HG02870 (cell line): ENCODE data around the gene PHOX2B.

Experiments used
- ATAC-seq: cut with Tn5 transposase; IDR thresholded peaks from one replicate; pipeline ENCODE4 v1.9.1; 2021; ENCODE audit warnings: mild to moderate bottlenecking, moderate library complexity; ENCODE audit not compliant: unreplicated experiment

Gene PHOX2B

DNA sequence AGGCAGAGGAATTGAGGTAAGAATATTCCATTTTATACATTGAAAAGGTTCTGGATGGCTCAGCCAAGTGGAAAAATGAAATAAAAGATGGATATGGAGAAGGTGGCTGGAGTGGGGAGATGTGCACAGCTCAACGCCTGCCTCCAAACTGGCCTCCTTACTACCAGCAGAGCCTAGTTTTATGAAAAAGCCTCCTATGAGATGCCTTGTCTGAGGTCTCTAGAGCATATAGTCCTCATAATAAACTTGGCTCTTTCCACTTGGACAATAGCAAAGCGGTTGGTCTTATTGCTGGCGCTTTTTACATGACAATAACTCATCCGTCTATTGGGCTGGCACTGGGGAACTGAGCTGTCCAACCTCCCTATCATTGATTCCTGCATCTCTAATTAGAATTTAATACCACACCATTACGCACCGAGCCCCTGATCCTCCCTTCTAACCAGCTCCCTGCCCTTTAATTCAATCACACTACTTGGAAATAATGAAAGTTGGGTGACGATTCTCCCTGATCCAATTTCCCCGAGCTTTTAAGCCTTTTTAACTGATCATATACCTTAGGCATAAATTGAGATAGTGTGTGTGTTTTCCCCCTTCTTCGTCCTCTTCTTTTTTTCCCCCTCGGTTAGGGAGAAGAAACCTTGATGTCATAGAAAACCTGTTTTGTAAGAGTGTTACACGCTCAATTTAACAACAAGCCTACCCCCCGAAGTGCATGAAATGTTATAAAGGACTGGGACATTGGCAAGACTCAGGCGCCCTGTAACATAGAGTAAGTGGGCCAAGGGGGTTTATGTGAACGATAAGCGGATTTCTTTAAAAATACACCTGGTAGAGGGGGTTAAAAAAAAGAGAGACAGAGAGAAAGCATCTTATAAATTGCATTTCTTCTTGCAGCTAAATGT lies at the start of gene PHOX2B:
PHOX2B (minus strand) TSS at position 155 of the 905 bp plus-strand sequence; CDS start at position 40, 115 bp downstream.
- no peak for ATAC-seq

DNA sequence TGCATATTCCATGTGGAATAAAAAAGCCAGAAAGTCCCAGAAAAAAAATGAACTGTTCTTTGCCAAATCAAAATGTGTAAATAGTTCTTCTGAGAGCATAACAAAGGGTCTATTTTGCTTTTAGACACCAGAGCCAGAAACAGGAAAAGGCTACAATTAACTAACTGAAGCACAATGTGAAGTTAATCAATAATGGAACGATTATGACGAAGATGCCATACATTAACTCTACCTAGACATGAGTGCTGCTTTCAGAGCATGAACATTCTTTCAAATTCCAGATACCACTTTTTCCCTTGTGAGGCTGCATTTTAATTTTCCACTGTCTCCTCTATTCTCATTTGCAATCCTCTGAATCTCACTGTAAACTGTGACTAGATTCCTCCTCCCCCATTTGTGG lies 48.7 kb upstream of the PHOX2B start:
- no peak for ATAC-seq

DNA sequence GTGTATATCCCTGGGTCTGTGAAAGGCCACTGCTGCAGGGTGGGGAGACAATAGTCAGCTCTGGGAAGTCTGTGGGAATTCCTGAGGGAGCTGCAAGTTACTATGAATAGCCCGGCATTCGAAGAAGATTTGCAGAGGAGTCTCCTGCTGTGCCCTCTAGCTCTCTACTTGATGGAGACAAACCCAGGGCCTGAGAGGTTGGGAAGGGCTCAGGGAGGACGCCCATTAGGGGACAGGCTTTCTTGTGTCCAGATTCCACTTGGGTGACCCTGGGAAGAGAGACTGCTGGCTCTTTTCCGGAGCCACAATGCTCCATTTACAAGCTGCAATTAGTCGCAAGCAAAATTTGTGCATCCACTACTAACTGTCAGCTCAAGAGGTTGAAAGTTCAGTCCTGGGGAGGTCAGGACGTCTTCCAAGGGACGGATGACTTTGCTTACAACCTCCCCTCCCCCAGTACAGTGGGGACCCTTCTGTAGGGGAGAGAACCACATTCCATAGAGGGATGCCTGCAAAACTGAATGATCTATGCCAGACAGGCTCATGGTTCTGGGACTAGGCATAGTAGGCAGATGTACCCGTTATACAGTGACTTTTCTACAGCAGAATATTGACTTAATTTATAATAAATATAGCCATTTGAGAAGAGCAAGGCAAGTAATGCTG lies 48.2 kb upstream of the PHOX2B start:
- ATAC-seq = no peak

DNA sequence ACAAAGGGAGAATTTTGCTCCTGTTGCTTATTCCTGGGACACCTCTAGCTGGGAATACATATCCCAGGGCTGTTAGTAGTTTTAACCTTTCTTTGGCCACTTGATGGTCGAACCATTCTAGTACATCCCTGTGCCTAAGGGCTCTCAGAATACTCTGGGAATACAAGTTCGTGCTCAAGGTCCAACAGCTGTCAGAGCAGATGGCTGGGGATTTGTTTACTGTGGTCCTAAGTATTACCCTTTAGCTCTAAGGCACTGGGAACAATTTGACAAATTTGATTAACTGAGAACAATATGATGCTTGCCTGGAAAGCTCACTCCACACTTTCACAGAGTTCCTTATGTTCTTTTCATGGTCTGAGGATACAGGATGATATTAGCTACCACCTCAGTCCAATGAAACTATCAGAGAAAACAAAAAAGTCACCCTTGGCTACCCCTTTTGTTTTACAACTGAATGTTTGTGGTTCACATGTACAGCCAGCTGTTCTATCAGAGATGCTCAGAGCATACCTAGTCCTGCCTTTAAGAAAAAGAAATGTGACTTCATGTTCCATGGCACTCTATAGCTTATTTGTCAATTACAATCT lies 47.4 kb upstream of the PHOX2B start:
- no peak for ATAC-seq

DNA sequence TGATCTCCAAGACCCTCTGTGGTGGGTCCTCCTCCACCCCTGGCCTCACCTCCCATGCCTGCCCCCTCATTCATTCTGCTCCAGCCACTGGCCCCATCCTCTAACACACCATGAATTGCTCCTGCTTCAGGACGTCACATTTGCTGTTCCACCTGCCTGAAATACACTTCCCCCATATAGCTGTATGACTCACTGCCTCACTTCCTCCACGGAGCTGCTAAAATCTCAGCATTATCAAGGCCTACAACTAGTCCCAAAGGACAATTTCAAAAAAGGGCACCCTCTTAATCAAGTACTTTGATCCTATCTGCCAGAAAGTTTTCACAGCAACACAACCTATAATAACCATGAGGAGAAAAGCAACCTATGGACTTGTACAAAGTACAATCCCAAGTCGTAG lies 43.6 kb upstream of the PHOX2B start:
- ATAC-seq = no peak

DNA sequence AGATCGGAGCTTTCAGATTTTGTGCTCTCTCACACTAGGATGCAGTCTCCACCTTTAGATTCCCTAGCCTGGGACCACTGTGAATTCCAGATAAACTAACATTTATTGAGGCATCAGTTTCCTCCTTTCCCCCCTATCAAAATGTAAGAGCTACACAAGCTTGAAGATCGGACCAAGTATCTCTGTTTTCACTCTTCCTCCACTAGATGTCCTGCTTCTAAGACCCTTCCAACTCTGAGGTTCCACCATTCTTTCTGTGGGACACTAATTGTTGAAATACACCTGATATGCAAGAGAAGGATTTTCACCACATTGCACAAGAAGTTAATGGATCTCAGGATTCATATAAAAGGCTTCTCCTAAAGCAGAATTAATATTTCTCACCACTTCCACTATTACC lies 43.0 kb upstream of the PHOX2B start:
- no peak for ATAC-seq

DNA sequence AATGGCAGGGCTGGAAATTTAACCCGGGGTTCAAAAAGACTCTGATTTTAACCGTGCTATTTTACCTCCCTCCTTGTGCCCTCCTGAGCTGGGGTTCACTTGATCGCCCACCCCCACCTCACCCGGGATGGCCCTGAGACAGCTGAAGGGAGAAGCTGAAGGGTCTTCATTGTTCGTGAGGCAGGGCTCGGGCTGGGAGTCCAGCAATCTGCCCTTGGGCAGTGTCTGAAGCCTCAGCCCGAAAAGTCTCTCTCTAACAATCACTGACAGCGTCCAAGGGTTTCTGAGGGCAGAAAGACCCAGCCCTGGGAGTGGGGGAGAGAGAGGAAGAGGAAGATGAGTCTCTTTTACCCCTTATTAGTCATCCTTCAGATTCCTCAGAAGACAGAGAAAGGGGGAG lies 39.4 kb upstream of the PHOX2B start:
- no peak for ATAC-seq

DNA sequence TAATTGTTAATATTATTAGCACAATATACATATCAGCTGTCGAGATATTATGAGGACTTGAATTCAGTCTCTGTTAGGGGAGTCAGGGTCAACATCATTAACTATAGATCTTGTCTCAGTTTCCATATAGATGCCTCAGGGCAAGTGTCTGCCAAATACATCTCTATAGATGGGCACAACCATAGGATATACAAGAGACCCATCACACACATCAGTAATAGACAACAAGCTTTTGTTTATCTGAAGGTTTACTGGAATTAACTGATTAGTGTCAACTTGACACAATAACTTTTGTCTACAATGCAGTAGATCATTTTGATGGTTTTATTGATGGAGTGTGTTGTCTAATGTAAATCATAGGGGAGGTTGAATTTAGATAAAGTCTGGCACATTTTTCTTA lies 37.1 kb upstream of the PHOX2B start:
- ATAC-seq = no peak

DNA sequence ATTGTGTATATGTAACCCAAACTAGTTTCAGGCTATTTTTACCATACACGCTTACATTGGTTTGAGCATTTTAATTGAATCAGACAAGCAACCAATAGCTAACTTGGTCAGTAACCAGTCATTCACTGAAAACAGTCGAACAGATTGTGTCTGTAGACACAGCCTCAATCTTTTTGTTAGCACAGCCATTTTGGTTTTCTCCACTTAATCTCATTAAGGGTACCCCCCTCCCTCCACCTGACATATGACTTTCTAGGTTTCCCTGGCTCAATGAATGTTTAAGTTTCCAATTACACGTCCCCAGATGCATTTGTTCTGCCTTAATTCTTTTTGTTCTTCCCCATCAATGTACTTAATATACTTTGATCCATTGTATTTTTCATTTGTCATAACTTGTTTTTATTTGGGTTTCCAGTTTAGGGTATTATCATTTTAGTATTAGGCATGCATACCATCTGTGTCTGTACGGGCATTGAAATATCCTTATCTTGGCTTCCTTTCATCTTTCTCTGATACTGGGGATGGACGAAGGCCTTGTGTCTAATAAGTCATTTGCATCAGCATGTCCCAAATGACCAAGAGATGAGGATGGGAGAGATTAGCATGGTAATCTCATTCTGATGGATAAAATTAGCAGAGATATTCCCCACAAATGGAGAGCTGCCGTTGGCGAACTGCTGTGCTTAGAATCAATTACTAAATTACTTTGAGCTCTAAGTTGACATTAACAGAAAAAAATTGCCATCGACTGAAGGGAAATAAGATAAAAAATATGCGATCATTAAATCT lies 35.9 kb upstream of the PHOX2B start:
- ATAC-seq = no peak

DNA sequence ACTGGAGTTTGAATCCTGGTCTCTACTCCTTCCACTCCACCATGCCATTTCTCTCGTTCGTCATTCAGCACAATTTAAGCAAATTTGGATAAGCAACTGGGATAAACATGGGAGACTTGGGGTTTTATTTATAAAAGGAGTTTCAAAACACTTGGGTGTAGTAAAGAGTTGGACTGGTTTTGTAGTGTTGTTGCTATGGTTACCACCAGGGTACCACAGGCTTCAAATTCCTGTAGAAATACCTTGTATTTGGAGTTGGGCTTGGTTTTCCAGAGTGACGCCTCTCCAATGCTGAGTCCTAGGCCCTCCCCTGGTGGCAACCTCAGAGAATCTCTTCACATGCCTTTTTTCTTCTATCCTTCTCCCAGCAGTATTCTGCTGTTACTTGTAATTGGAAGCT lies 27.9 kb upstream of the PHOX2B start:
- no peak for ATAC-seq

DNA sequence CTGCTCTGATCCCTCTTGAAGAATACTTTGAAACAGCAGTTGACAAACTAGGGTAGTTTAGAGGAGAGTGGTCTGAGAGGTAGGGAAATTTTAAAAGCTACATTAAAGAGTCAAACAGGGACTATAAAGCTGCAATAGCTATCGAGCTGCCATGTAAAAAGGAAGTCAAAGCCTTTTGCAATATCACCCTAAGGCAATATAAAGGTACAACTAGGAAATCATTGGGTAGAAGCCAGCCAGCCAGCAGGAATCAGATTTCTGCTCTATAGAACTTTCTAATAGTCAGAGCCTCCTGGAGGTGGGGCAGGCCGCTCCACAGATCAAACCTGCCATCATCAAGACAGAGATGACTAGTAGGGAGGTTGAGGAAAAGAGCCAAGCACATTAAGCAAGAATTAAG lies 15.2 kb upstream of the PHOX2B start:
- ATAC-seq = no peak

DNA sequence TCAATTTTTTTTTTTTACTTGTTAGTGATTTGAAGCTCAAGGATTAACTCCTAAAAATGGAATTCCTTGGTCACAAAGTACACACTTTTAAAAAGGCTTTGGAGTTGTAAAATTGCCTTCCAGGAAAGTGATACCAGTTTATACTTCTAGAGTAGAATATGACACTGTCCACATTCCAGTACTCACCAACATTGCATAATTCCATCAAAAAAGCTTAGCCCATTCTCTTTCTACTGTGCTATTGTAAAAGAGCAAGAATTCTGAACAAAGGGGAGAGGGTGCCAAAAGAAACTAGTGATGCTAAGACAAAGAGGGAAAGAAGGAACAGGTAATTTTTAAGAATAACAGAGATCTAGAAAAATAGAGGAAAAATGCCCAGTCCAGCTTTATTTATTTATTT lies 10.4 kb upstream of the PHOX2B start:
- ATAC-seq = no peak

DNA sequence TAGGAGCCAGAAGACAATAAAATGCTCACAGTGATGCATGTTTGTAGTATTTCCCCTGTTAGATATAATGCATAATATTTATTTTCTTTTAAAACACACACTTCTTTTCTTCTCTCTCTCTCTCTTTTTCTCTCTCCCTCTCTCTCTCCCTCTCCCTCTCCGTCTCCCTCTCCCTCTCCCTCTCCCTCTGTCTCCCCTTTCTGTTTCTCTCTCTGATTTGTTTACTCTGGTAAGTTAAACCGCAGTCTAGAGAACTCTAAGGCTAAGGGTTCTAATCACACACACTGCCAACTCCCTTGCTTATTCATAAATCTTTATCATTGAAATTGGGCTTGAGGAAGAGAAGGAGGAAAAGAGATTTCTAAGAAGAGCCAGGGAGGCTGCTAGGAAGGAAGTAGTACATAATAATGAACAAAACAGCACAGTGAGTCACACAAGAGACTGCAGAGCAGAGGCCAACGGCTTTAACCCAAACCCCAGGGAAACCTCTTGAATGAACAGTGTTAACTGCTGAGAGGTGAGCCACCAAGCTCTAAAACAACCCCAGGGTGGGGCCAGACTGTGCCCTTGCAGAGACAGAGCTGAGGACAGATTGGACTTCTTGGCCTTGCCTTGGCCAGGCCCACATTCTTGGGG lies 9.1 kb upstream of the PHOX2B start:
- ATAC-seq = no peak

DNA sequence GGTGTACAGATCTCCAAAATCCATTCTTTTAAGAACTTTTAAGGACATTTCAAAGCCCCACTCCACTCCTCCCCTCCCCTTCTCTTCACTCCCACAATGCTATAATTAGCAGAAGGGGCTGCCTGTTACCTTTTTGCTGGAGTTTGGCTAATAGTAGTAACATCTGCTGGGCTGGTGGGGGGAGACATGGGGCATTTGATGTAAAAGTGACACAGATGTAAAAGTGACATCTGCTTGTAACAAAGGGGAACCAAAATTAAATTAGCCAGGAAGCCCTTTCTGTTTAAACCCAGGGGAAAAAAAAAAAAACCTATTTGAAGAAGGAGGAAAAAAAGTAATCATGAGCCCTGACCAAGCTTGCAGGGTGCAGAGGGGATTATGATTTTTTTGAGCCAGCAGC lies 5.4 kb upstream of the PHOX2B start:
- no peak for ATAC-seq

DNA sequence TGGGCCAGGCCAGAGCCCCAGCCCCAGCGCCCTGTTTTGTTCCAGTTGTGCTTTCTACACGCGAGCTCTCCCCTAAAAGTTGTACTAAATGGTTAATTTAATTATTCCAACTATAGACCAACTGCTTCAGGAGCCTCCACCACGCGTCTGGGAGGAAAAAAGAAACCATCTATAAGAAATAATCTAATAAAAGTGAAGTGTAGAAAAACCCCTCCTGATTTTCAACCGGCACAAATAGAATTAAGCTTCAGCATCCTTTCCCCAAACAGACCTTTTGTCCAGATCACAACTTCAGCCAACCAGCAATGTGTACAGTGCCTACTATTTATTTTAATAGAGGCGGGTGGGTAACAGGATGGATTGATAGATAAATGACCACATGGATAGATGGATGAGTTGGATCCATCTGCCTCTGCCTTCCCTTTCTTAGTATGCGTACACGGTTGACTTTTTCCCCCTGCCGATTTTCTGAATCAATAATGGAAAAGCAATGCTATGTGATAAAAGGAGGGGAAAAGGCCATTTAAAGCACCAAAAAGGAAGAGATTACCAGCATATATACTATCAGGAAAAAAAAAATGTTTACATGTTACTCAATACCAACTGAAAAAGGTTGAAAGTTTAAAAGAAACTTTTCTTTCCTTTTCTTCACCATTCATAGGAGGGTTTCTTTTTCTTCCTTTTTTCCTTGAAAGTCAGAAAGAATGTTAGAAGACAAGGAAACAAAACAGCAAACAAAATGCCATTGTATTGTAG lies 3.7 kb upstream of the PHOX2B start:
- no peak for ATAC-seq

DNA sequence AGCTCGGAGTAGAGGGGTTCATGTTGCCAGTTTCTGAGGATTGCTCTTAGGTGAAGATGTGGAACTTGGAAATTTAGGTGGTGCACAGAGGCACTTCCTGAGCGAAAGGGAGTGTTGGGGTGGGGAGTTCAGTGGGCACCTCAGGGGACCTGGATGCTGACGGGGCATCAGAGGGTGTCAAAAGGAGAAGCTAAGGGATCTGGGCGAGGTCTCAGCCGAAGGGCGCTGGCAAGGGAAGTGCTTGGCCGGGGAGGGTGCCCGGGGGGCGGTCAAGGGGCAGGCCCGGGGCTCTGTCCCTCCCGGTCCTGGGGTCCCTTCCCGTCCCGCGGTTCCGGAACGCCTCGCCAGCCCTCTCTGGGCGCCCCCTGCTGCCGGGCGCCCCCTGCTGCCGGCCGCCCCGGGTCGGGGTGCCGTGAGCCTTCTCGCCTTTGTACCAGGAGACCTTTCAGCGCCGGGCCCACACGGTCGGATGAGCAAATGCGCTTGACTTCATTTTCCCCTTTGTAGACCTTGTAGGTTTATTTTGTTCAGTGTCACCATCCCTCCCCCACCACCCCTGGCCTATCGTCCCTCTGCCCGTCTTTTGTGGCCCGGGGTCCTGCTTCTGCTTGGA lies 3.0 kb upstream of the PHOX2B start:
- ATAC-seq = no peak

DNA sequence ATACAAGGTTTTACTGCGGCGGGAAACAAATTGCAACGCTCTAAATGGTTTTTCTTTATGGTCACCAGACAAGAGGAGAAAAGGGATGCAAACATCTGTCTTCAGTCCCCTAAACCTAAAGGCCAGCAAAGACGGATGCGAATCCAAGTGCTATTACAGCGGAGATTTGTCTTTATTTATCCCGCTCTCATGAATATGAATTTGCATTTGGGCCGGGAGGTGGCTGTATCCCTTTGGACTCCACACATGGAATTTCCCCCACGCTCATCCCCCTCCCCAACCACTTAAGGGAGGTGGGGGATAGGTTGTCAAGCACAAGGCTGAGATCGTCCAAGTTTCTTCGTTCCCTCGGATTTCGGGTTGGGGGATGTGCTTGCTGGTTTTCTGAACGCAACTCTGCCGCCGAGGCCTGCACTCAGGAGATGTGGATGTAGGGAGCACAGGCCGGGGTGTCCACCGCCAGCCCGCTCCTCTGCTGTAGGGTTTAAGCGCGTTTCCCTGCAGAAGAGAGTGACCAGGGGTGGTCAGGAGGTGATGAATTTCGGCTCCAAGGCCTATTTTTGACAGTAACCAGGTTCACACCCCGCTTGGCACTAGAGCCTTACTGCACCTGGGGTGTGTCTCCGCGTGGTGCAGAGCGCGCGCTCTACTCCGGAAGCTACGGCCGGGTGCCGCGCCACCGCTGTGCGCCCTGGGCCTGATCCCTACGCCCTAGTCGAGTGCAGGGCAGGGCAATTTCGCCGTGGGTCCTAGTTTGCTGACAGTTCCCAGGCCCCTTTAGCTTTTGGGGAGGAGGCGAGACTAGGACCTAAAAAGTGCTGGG lies 2.3 kb upstream of the PHOX2B start:
- no peak for ATAC-seq

DNA sequence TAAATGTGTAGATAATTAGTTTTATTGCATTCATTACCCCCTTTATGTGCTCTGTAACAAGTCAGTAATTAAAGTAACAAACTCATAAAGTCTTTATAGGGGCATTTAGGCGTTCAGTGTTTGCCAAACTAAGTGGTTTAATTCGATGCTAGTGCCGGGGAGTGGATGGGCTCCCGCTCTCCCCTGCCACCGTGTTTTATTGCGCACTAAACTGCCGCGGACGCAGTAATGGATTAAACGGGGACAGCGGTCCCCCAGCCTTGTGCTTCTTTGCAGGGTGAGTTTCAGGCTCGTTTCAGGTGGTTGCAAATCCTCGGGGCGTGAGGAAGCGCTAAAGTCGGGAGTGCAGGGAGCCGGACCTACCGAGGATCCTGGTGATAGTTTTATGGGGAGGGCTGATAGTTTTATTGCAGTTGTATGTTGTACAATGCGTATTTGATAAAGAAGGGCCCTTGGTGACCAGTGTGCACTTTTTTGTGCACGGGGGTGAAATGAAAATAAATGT lies 1.6 kb upstream of the PHOX2B start:
- no peak for ATAC-seq

DNA sequence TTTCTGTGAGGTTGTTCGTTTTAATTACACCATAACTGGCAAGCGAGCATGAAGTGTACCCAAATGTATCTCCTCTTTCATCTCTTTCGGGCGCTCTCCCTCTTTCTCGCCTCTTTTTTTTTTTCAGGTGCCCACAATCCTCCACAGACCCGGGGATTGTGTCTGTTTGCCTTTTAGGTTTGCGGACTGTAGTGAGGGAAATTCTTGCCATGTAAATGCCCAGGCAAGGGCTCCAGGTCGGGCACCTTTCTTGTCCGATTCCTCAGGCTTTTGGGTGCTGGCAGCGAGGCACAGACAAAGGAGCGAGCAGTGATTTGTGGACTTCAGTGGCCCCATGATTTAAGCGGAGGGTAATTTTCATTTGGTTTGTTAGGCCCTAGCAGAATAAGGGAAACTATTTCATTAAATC lies 1.1 kb upstream of the PHOX2B start:
- no peak for ATAC-seq
